GM23338 (cell line): ENCODE measurements around the gene IKZF1. TPM values are rescaled to one million over a fixed set of nuclear protein-coding genes. Genes with fewer than 3 reads are reported as not detected.

Experiments used
- ATAC-seq: fragments of 200-7000 bp; cut with Tn5 transposase; 3 replicates; pipeline ENCODE4 v1.9.1; 2020
- DNase-seq: peaks from one replicate; pipeline ENCODE4 v3.0.0-alpha.2; 2015; ENCODE audit warnings: low spot score
- H2AFZ ChIP-seq: fragments of 200-600 bp; sonication (generic); 2 replicates; pipeline ENCODE4 v1.8.0; 2016; ENCODE audit warnings: antibody characterized with exemption, mild to moderate bottlenecking, moderate library complexity
- H3F3A ChIP-seq: fragments of 200-600 bp; sonication (generic); replicated peaks from 2 replicates; pipeline ENCODE4 v1.8.0; 2017; ENCODE audit warnings: antibody characterized with exemption, mixed run types, low read depth
- H3K27ac ChIP-seq: fragments of 200-600 bp; sonication (generic); 2 replicates; pipeline ENCODE4 v1.6.1; 2016; ENCODE audit warnings: low read depth
- H3K27me3 ChIP-seq: fragments of 200-600 bp; sonication (generic); 2 replicates; pipeline ENCODE4 v1.8.0; 2016; ENCODE audit warnings: mild to moderate bottlenecking, mixed run types, moderate library complexity; ENCODE audit not compliant: insufficient read depth
- H3K36me3 ChIP-seq: fragments of 200-600 bp; sonication (generic); 2 replicates; pipeline ENCODE4 v1.8.0; 2016; ENCODE audit warnings: mild to moderate bottlenecking; ENCODE audit not compliant: insufficient read depth
- H3K4me1 ChIP-seq: fragments of 200-600 bp; sonication (generic); 2 replicates; pipeline ENCODE4 v1.8.0; 2016; ENCODE audit warnings: mild to moderate bottlenecking, moderate library complexity; ENCODE audit not compliant: insufficient read depth
- H3K4me2 ChIP-seq: fragments of 200-600 bp; sonication (generic); 2 replicates; pipeline ENCODE4 v1.7.1; 2017; ENCODE audit warnings: mixed run types
- H3K4me3 ChIP-seq: fragments of 200-600 bp; sonication (generic); 2 replicates; pipeline ENCODE4 v1.6.1; 2016; ENCODE audit warnings: mixed run types
- H3K79me2 ChIP-seq: fragments of 200-600 bp; sonication (generic); replicated peaks from 2 replicates; pipeline ENCODE4 v1.8.0; 2017; ENCODE audit warnings: mild to moderate bottlenecking; ENCODE audit not compliant: insufficient read depth
- H3K9me2 ChIP-seq: fragments of 200-600 bp; sonication (generic); 2 replicates; pipeline ENCODE4 v1.8.0; 2017; ENCODE audit not compliant: insufficient read depth
- H4K20me1 ChIP-seq: fragments of 200-600 bp; sonication (generic); replicated peaks from 2 replicates; pipeline ENCODE4 v1.8.0; 2017; ENCODE audit warnings: mild to moderate bottlenecking; ENCODE audit not compliant: insufficient read depth
- H3K27ac Mint-ChIP-seq: 2 replicates; pipeline ENCODE4 v1.8.0; 2020; ENCODE audit warnings: inconsistent platforms, mild to moderate bottlenecking, moderate library complexity, mixed read lengths
- H3K27me3 Mint-ChIP-seq: 3 replicates; pipeline ENCODE4 v1.8.0; 2022; ENCODE audit warnings: low read depth, mild to moderate bottlenecking, moderate library complexity, mixed read lengths, inconsistent platforms; ENCODE audit not compliant: insufficient read depth, poor library complexity
- H3K36me3 Mint-ChIP-seq: 3 replicates; pipeline ENCODE4 v1.8.0; 2021; ENCODE audit warnings: low read depth, mild to moderate bottlenecking, inconsistent platforms, moderate library complexity, mixed read lengths
- H3K4me1 Mint-ChIP-seq: 3 replicates; pipeline ENCODE4 v1.8.0; 2020; ENCODE audit warnings: mild to moderate bottlenecking, inconsistent platforms, mixed read lengths
- H3K4me3 Mint-ChIP-seq: 3 replicates; pipeline ENCODE4 v1.8.0; 2021; ENCODE audit warnings: moderate library complexity, mild to moderate bottlenecking, inconsistent platforms, mixed read lengths
- H3K9me3 Mint-ChIP-seq: 3 replicates; pipeline ENCODE4 v1.8.0; 2020; ENCODE audit warnings: moderate library complexity, mild to moderate bottlenecking, inconsistent platforms, mixed read lengths
- CREB1 ChIP-seq: fragments of 250-450 bp; sonication (Bioruptor Pico); IDR thresholded peaks from 2 replicates; pipeline ENCODE4 v1.5.0; 2020; ENCODE audit warnings: low read depth, mild to moderate bottlenecking, moderate library complexity
- CTCF ChIP-seq, 2 experiments: fragments of 200-600 bp in 1 of 2; sonication (generic) in 1 of 2; conservative IDR thresholded peaks; 2 replicates each; pipeline versions ENCODE4 v1.5.1 to v1.6.1; 2016 to 2017; ENCODE audit warnings: antibody characterized with exemption in 2 of 2, low read depth in 2 of 2, mild to moderate bottlenecking in 2 of 2, moderate library complexity in 1 of 2
- EZH2 ChIP-seq: fragments of 200-600 bp; sonication (generic); IDR thresholded peaks from one replicate; pipeline ENCODE4 v1.8.0; 2017; ENCODE audit warnings: antibody characterized with exemption, mild to moderate bottlenecking, low read depth; ENCODE audit not compliant: unreplicated experiment
- NANOG ChIP-seq: IDR thresholded peaks from 2 replicates; pipeline ENCODE4 v1.6.1; 2016; ENCODE audit warnings: antibody characterized with exemption, borderline replicate concordance
- POLR2AphosphoS5 ChIP-seq: IDR thresholded peaks from 2 replicates; pipeline ENCODE4 v1.6.1; 2016; ENCODE audit warnings: antibody characterized with exemption, low read depth
- REST ChIP-seq: IDR thresholded peaks from one replicate; pipeline ENCODE4 v1.6.1; 2018; ENCODE audit warnings: antibody characterized with exemption; ENCODE audit not compliant: unreplicated experiment
- STAT1 ChIP-seq: IDR thresholded peaks from one replicate; pipeline ENCODE4 v1.6.1; 2016; ENCODE audit warnings: antibody characterized with exemption; ENCODE audit not compliant: unreplicated experiment
- ZNF331 ChIP-seq: fragments of 250-450 bp; sonication (Bioruptor Pico); IDR thresholded peaks from 2 replicates; pipeline ENCODE4 v1.5.0; 2020; ENCODE audit warnings: low read depth, mild to moderate bottlenecking, moderate library complexity
- ZNF462 ChIP-seq: fragments of 250-450 bp; sonication (Bioruptor Pico); IDR thresholded peaks from 2 replicates; pipeline ENCODE4 v1.5.0; 2020; ENCODE audit warnings: mild to moderate bottlenecking, moderate library complexity
- polyA plus RNA-seq: library from polyadenylated mRNA; unstranded; fragments of >200 nt; fragmentation: Nextera tagmentation; extraction: Ambion mirVana; gene quantifications from 2 replicates; pipeline ENCODE4 v1.2.1, GENCODE V29; 2016
- total RNA-seq: library from RNA; depleted of rRNA; stranded (reverse); fragments of >200 nt; shearing (Covaris generic); gene quantifications from 2 replicates; pipeline ENCODE4 v1.2.3, GENCODE V29; 2014

The IKZF1 gene
- total and polyA plus RNA-seq, 2 experiments from 2014 or later, result 0.57 to 1.8 TPM

- H3K4me1 Mint-ChIP-seq, result peaks cover 24% of the 10 kb centered on the region
- no peak overlapping the region for H3K4me3 ChIP-seq
Measured at GRCh38 chr7:50264908-50265307, 39.6 kb upstream of the IKZF1 start.

GRCh38 chr7:50265968-50266634, 38.4 kb upstream of the IKZF1 start:
- H3K27ac ChIP-seq, result no peak overlapping the region
- no peaks in the 10 kb centered on the region for H3K36me3 Mint-ChIP-seq
- H4K20me1 ChIP-seq, result no peaks in the 10 kb centered on the region
- peaks cover 24% of the 10 kb centered on the region for H3K4me1 Mint-ChIP-seq
- H3K79me2 ChIP-seq, result no peaks in the 10 kb centered on the region
- no peaks in the 10 kb centered on the region for H3K9me2 ChIP-seq
- peak overlapping the region; percentile 96; the same call in 1 of the 2 replicates for H2AFZ ChIP-seq
- peaks cover 6% of the 10 kb centered on the region for H3K27me3 Mint-ChIP-seq
- H3K9me3 Mint-ChIP-seq, result peaks cover 4% of the 10 kb centered on the region; the same call in 1 of the 3 replicates
- H3K4me3 Mint-ChIP-seq, result no peak overlapping the region
- no peaks in the 10 kb centered on the region for H3K36me3 ChIP-seq
- H3K4me2 ChIP-seq, result 0 out of 2 replicates have a peak overlapping the region, but pooled peaks have one; percentile 29
- H3K27me3 ChIP-seq, result no peaks in the 10 kb centered on the region
- H3K4me3 ChIP-seq, result no peak overlapping the region
- H3K4me1 ChIP-seq, result peaks cover 11% of the 10 kb centered on the region
- no peak for DNase-seq
- H3F3A ChIP-seq, result no peaks in the 10 kb centered on the region
- H3K27ac Mint-ChIP-seq, result no peak overlapping the region
- ATAC-seq, result peak; percentile 44
- TF ChIP-seq CTCF (conservative IDR thresholded peaks at IDR 0.05; ENCODE audit: low read depth in 2 of 2) (no peak), STAT1 (no peak), CREB1 (CRISPR knock-in tag) (no peak), NANOG (no peak), REST (no peak), ZNF462 (no peak), ZNF331 (CRISPR knock-in tag) (no peak), POLR2AphosphoS5 (no peak), EZH2 (no peak)

More at GRCh38 chr7:50264908-50265307, 39.6 kb upstream of the IKZF1 start:
- Histone ChIP-seq H3K9me2 (no peaks in the 10 kb centered on the region), H3K36me3 (no peaks in the 10 kb centered on the region), H3K79me2 (no peaks in the 10 kb centered on the region), H3F3A (no peaks in the 10 kb centered on the region), H4K20me1 (no peaks in the 10 kb centered on the region), H3K4me1 (peaks cover 11% of the 10 kb centered on the region), H3K4me2 (no peak overlapping the region), H3K27me3 (no peaks in the 10 kb centered on the region), H2AFZ (no peak overlapping the region), H3K27ac (no peak overlapping the region)
- no peaks in the 10 kb centered on the region for H3K36me3 Mint-ChIP-seq
- ATAC-seq, result no peak
- no peak for DNase-seq
- H3K4me3 Mint-ChIP-seq, result no peak overlapping the region
- H3K9me3 Mint-ChIP-seq, result no peaks in the 10 kb centered on the region
- H3K27me3 Mint-ChIP-seq, result peaks cover 6% of the 10 kb centered on the region
- TF ChIP-seq ZNF331 (CRISPR knock-in tag) (no peak), EZH2 (no peak)
- H3K27ac Mint-ChIP-seq, result no peak overlapping the region; the same call in 1 of the 2 replicates
